ENCODE measurements around the gene EGFLAM.
"Not testable (repeated sequence)": the region's sequence is repeated elsewhere in the genome, so short reads cannot be mapped to it uniquely, and the experiment has no call there.

The EGFLAM gene

DNA sequence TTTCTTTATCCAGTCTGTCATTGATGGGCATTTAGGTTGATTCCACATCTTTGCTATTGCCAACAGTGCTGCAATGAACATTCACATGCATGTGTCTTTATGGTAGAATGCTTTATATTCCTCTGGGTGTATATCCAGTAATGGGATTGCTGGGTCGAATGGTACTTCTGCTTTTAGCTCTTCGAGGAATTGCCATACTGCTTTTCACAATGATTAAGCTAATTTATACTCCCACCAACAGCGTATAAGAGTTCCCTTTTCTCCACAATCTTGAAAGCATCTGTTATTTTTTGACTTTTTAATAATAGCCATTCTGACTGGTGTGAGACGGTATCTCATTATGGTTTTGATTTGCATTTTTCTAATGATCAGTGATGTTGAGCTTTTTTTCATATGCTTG is 74.8 kb downstream of the EGFLAM start:
- not testable (repeated sequence) for DNase-seq

DNA sequence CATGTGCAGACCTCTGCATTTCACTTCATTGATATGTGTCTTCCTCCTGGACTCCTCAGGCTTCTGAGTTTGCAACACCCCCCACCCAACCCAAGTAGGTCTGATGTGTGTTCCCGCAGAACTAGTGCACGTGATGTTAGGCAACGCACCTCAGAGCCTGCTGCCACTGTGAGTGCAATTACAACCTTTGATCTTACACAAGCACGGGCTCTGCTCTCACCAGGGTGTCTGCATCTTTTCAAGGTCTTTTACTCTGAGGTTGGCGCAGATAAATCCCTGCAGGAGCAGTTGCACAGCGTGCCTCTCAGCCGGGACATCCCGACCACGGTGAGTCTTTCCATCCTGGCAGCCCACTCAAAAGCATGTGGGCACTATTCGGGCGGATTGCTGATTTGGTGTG is 80.1 kb downstream of the EGFLAM start:
- no peak for DNase-seq

DNA sequence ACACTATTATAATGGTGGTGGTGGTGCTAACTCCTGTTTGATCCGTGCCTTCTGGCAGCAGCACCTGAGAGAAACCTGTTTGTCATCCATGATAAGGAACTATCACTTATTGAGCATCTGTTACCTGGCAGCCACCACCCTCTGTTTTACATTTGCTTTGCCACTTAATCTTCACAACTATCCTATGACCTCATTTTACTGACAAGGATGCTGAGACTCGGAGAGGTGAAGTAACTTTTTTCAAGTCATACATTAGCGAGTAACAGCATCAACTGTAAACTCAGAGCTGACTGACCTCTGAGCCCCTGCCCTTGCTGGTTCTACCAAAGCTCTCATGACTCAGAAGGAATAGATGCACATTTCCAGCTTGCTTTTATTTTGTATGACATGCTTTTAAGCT is 81.1 kb downstream of the EGFLAM start:
- no peak for DNase-seq

DNA sequence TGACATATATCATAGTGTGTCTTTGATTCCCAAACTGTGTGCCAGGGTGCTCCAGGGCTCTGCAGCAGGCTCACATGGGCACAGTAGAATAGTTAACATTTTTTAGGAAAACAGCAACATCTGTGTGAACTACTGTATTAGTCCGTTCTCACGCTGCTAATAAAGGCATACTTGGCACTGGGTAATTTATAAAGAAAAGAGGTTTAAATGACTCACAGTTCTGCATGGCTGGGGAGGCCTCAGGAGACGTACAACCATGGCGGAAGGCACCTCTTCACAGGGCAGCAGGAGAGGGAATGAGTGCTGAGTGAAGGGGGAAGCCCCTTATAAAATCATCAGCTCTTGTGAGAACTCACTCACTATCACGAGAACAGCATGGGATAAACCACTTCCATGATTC is 82.7 kb downstream of the EGFLAM start:
- no peak for DNase-seq

DNA sequence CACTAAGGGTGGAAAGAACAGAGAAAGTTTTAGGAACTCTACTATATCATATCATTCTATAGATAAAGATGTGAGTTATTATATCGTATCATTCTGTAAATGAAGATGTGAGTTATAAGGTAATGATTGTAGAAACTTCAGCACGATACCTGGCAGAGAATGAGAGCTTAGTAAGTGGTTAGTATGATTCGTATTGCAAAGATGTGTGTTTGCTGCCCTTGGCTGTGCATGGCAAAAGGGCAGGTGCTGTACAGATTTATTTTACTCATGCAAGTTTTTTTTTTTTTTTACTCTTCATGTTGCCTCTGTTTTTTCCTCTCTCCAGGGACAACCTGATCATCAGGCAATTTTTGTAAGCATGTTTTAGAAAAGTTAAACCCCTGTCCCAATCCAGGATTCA is 83.3 kb downstream of the EGFLAM start:
- DNase-seq, result no peak

DNA sequence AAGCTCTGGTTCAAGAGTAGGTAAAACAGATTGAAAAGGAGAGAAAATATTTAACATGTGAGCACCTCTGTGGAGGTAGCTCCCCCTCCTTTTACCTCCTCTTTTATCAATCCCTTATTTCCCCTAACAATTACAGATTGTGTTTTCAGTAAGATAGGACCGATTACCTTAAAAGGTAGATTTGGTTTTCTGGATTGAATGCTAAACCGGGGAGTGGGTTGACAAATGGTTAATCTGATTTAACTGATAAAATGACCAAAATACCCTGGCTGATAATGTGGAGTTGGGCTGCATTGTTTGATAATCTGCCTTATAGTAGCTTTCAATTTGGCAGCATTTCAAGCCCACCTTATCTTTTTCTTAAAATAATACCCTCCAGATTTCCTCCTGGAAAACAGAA is 83.9 kb downstream of the EGFLAM start:
- no peak for DNase-seq

DNA sequence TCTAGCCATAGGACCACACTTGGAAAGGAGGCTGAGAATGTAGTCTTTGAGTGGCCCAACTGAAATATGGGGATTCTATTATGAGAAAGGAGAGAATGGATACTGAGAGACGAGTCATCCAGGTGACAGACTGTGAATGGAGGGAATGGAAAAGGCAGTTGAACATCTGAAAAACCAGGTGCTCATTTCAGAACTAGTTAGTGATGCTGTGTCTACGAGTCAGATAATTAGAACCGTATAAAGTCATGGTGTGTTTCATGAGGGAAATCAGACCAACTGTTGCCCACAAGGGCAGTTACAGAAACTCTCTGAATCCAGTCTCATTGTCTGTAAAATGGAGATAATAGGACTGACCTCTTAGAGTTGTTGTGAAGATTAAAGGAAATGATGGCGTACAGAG is 86.5 kb downstream of the EGFLAM start:
- no peak for DNase-seq

DNA sequence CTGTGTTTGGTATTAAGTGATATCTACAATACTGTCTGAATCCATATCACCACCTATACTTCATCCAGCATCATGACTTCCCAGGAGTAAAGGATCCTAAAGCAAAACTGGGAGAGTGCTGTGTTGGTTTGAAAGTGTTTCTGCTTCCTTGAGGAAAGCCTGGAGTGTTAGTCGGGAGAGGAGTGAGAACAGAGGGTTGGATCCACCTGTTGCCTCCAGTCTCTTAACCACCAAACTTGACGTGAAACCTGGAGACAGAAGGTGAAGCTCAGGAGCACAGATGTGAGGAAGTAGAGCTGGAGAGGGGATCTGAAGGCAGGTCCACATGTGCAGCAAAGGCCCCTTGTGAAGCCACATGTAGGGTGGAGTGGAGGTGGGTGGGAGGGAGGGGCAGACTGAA is 88.2 kb downstream of the EGFLAM start:
- no peak for DNase-seq

DNA sequence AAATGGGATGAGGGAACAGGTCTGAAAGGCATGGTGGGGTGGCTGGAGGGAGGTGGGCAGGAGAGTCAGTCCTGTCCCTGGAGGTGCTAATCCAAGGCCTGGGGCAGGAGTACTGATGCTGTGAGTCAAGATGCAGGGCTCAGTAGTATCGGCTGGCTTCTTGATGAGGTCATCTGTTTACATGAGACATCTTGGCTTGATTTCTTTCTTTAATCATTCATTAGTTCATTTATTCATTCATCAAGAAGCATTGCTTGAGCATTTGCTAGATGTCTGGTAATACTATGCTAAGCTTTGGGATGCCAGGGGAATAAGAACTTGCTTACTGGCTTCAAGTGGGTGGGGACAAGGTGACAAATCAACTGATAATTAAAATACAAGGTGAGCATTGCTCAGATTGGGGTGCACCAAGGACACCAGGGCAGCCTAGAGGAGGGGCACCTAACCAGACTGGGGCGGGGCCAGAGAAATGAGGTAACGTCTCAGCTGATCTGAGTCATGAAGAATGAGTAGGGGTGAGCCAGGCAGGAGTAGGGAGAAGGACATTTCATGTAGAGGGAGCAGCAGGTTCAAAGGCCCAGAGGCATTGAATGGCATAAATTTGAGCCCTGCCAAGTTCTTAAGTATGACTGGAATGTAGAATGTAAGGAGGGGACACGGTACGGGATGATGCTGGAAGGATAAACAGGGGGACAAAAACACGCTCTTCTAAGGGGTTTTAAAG is 88.8 kb downstream of the EGFLAM start:
- no peak for DNase-seq

DNA sequence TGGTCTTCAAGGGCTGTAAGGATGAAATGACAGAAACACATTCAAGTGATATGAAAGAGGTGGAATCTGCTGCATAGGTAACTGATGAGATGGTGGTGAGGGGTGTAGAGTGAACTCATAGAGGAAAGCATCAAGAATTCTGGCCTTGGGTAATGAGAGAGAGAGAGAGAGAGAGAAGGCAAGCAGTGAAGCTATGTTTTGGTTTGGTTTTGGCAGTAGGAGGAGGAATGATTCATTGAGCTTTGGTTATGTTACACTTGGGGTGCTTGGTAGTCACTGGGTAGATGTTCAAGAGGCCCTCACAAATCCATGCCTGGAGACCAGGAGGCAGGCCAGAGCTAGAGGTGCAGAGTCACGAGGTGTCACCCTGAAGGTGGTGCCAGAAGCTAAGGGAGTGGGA is 89.5 kb downstream of the EGFLAM start:
- no peak for DNase-seq

DNA sequence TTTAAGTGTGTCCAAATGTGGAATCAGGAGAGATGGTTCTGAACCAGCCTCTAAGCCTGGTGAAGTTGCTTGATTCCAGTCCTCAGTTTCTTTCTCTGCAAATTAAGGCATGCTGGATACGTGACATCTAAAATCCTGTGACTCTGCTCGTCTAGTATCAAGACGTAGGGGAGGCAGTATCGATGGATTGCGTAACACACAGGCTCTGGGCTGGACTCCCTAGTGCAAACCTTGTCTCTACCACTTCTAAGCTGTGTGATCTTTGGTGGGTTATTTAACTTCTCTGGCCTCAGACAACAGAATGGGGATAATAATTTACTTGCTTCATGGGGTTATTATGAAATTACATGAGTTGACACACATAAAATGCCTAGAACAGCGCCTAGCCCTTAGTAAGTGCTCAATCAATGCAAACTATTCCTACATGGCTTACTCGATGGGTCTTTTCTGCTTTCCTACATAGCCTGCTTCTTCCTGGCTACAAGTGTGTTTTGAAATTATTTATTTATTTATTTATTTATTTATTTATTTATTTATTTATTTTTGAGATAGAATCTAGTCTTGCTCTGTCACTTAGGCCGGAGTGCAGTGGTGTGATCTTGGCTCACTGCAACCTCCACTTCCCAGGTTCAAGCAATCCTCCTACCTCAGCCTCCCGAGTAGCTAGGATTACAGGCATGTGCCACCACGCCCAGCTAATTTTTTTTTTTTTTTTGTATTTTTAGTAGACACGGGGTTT is 102.1 kb downstream of the EGFLAM start:
- DNase-seq, result no peak

DNA sequence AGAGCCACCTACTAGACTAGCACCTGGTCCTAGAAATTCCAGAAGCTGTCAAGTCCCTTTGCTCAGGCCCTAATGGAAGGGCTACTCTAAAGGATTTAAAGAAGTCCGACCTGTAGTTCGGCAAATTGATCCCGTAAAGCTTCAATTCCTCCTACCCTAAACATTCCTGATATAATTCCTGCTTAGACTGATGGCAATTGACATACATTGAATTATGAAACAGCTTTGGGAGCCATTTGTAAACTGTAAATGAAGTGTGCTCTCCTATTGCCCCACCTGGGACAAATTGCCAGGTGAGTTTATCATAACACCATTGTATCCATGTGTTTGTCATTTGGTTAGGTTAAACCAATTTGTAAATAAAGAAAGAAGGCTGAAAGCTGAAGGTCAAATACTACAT is 104.4 kb downstream of the EGFLAM start:
- no peak for DNase-seq

DNA sequence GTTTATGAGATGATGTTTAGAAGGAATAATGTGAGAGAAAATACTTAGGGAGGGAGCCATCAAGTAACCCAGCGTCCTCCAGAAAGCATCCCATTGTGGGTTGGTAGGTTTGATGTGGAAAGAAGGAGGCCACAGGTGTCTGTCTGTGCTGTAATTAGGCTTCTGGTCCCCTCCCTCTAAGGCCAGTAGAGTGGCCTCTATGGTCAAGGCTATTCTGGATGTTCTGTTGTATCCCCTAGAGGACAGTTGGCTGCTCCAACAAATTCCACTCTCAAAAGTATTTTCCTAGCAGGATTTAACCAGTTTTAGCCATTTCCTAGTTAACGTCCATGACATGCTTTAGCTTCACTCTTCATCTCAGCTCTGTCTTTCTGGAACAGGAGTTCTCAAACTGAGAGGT is 106.5 kb downstream of the EGFLAM start:
- no peak for DNase-seq

DNA sequence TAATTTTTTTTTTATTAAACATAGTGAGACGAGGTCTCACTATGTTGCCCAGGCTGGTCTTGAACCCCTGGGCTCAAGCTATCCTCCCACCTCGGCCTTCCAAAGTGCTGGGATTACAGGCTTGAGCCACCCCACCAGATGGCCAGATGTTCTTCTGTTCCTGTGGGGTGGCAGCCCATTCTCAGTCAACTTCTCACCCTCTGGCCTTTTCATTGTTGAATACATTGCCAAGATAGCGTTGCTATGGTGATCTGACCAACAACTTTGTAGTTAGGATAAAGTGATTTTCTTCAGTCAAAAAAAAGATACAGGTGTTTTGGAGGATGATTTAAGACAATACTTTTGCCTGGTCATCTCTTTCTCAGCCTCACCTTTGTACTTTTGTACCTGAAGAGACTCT is 109.1 kb downstream of the EGFLAM start:
- no peak for DNase-seq

DNA sequence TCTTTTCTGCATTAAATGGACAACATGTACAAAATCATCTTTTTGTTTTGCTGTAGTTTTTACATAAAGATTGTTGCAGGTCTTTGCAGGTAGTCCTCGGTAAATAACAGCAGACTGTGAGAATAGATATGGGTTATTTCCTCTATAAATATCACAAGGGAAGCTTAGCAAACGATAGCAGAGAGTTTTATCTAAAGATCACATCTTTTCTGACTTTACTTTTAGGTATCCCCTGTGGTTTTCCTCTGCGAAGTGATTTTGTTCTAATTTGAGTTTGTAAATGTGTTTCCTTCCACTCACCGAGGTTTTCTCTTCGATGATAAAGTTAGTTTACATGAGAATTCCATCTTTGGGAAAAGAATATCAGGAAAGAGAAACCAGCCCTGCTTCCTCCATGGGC is 109.6 kb downstream of the EGFLAM start:
- no peak for DNase-seq

DNA sequence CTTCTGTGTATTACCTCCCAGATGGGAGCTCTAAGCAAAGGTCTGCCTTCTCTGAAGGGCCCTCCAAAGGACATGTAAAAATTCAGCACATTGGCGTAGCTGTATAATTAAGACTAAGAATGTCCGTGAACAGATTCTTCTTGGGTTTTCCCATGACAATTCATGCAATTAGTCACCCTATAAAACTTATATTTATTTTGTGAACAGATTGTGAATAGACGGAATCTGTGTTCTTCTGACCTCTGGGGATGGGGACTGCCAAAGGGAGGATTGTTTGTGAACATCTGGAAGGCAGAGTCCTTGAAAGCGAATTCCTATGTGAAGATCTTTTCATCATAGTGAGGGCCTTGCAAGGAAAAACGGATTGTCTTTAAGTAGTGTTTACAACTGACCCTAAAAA is 111.3 kb downstream of the EGFLAM start:
- DNase-seq, result no peak

DNA sequence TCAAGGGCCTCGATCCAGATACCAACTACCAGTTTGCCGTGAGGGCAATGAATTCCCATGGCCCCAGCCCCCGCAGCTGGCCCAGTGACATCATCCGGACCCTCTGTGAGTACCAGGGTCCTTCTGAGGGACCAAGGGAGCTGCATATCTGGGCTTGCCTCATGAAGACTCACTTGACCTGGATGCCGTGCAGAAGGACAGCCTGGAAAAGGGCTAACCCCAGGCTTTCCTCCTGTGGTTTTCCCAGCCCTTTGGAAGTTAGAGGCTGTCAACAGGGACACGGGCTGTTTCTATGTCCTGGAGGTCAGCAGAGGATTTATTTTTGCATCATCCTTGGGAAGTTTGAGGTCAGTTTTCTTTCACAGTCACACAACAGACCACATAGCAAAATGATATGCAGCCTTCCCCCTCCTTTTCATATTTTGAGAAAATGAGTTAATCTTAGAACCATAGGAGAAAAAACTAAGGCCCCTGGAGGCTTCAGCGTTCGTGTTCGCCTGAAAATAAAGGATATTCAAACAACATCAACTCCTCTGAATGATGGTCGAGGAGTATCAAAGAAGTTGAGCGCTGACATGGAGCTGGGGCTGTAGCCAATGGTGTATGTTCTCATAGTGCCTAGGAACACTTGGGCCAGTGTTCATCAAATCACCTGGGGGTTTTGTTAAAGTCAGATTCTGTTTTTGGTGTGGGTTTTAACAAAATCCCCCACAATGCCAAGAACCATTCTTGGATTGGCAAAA is 112.2 kb downstream of the EGFLAM start:
- no peak for DNase-seq

DNA sequence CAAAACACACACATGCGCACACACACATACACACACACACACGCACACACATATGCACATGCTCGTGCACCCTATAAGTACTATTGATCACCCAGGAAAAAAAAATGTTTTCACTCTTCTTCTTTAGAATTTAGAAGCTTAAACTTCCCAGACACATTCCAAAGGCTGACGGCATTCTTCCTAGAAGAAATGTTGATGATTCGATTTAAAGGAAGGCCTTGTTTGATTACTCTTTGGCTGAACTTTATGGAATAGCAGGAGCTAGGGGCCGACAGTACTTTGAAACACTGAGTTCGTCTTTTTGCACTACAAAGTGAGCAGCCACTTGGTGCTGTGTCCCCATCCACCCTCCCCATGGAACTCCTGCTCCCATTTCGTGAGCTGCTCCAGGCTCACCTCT is 113.2 kb downstream of the EGFLAM start:
- no peak for DNase-seq

DNA sequence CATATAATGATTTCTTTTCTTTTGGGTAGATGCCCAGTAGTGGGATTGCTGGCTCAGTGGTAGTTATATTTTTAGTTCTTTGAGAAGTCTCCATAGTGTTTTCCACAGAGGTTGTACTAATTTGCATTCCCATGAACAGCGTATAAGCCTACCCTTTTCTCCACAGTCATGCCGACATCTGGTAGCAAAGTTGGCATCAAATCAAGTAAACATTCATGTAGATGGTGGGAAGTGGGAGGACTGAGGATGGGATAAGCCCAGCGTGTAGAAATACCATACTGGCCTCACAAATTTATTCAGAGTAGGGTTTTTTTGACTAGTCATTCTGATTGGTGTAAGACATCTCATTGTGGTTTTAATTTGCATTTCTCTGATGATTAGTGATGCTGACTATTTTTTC is 115.4 kb downstream of the EGFLAM start:
- no peak for DNase-seq

DNA sequence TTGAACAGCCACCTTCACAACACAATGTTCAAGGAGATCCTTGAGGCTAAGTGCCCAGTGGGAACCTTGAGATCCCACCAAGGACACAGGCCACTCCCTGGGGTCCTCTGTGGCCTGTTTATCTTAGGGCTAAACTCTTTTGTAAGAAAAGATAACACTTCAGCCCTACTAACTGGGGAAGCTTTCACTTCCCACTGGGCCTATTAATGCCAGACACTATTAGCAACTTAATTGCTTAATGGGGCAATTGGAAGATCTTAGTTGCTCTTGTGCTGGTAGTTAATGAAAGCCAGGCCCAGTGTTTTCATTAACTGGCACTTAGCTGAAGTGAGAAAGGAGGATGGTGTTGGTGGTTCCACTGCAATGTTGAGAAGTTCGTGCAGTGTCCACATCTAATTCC is 117.1 kb downstream of the EGFLAM start:
- no peak for DNase-seq

DNA sequence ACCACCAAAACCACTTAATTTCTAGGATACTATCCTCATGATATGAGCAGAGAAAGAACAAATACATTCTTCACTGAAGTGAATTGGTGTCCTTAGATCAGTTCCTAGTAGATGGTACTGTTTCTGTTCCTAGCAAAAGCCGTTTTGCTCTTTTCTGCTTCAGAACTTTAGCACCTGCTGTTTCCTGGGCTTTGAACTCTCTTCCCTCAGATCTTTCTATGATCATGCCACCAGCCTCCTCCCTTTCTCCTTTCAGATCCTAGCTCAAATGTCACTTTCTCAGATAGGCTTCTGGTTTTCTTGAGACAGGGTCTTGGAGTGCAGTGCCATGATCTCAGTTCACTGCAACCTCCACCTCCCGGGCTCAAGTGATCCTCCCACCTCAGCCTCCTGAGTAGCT is 118.0 kb downstream of the EGFLAM start:
- DNase-seq, result no peak

DNA sequence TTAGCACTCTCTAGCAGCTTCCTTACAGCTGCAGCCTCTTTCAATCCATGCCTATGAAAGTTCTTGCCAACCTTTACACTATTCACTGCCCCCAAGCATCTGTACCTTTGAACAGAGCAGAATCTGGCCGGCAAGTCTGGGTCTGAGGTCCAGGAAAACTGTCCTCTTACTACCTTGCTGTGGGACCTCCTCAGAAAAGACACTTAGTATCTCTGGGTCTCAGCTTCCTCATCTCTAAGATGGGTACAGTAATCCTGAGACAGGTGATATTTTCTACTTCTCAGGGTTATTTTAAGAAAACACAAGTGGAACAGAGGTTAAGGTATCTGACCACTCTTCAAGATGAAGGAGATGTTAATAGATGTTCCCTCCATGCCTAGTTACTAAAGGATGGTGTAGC is 120.2 kb downstream of the EGFLAM start:
- no peak for DNase-seq

DNA sequence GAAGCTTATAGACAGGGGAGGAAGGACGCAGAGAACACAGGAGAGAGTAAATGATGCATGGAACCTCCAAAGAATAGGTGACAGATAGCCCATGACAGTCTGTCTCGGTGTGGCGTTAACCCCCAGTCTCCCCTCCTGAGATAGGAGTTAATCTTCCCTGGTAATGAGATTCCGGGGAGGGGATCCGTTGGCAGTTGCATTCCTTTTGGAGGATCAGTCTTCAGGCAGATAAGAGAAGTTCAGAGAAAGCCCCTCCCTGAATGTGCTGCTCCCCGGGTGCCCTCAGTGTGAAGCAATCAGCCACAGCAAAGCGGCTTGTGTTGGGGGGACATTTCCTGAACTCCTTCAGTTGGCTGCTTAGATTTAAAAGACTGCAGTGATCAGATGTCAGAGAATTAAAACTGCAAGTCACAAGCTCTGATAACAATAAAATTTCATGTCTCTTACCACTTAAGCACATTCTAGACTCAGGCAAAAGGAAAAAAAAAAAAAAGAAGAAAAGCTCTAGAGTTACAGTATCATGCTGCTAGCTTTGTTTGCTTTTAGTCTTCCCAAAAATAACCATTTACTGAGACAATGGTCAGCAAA is 121.1 kb downstream of the EGFLAM start:
- DNase-seq, result peak; percentile 48

DNA sequence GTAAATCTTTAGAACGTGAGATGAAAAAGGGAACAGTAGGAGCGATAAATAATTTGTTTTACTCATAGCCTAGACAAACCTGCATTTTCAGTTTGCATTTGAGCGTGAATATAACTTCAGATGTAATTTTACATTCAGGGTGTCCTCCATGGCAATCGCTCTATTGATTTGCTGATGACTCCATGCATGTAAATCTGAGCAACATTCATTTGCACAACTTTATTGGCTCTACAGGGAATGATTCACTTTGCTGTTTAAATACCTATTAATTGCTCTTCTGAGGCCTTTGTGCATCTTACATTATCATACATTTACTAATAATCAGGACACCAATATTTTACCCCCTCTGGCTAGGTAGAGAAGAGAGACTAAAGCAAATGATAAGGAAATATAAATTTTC is 122.2 kb downstream of the EGFLAM start:
- DNase-seq, result no peak

All from eye (tissue), 1 donor.